Breast epithelium (tissue), 3 donors: Measurements from ENCODE around the gene TMEM212.
A peak's percentile ranks its signal among the peaks of the same experiment; 100 is the strongest.

Experiments
- CTCF ChIP-seq, 3 donors: fragments of 450-650 bp; IDR thresholded peaks; one replicate each; pipeline ENCODE4 v1.5.1; 2016 to 2017; ENCODE audit warnings: antibody characterized with exemption in 3 of 3, mild to moderate bottlenecking in 3 of 3, moderate library complexity in 3 of 3
- POLR2A ChIP-seq: fragments of 450-650 bp; IDR thresholded peaks from one replicate; pipeline ENCODE4 v1.6.1; 2016; ENCODE audit warnings: antibody characterized with exemption, mild to moderate bottlenecking, moderate library complexity

GRCh38 chr3:171829841-171830517, 13.2 kb upstream of the TMEM212 start:
- TF ChIP-seq POLR2A: no peak
- TF ChIP-seq CTCF (IDR thresholded peaks at IDR 0.05): peak in 2 of 3 donors; percentile 59 to 70
